HEK293 (cell line): ENCODE measurements around the gene TRIM73.
"Not testable (repeated sequence)": the region's sequence is repeated elsewhere in the genome, so short reads cannot be mapped to it uniquely, and the experiment has no call there.

Experiments
- KLF8 ChIP-seq: fragments of 450-650 bp; formaldehyde crosslinking; IDR thresholded peaks from 2 replicates; pipeline ENCODE4 v1.5.1; 2016; ENCODE audit warnings: missing biosample characterization, missing genetic modification characterization
- ZNF24 ChIP-seq: fragments of 450-650 bp; formaldehyde crosslinking; IDR thresholded peaks from 2 replicates; pipeline ENCODE4 v1.5.1; 2016; ENCODE audit warnings: missing biosample characterization, missing genetic modification characterization
- ZNF266 ChIP-seq: fragments of 450-650 bp; formaldehyde crosslinking; IDR thresholded peaks from 2 replicates; pipeline ENCODE4 v1.5.1; 2016; ENCODE audit warnings: missing biosample characterization, missing genetic modification characterization, low read depth
- TF ChIP-seq, protein P1 (sequence below): sonication (generic); formaldehyde crosslinking; IDR thresholded peaks from 2 replicates; pipeline ENCODE4 v1.8.1; 2022; ENCODE audit warnings: mild to moderate bottlenecking, moderate library complexity, missing genetic modification reagents
- TF ChIP-seq, protein P2 (sequence below): fragments of 450-650 bp; formaldehyde crosslinking; IDR thresholded peaks from 2 replicates; pipeline ENCODE4 v1.5.1; 2016; ENCODE audit warnings: missing biosample characterization, missing genetic modification characterization

DNA sequence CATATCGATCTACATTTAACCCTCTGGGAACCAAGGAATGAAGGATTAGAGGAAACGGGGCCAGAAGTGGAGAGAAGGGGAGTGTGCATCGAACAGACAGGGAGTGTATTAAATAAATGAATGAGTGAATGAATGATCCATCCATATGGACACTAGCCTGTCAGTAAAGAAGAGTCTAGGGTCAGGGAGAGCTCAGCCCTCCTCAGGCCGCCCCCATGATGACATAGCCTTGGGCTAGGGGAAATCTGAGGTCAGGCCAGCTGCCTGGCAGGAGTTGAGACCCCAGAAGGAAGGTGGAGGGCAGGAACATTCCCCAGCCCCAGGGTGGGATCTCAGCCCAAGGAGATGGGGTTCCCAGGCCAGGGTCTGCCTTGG, 21.3 kb upstream of the TRIM73 start:
- TF ChIP-seq, protein P1, sequence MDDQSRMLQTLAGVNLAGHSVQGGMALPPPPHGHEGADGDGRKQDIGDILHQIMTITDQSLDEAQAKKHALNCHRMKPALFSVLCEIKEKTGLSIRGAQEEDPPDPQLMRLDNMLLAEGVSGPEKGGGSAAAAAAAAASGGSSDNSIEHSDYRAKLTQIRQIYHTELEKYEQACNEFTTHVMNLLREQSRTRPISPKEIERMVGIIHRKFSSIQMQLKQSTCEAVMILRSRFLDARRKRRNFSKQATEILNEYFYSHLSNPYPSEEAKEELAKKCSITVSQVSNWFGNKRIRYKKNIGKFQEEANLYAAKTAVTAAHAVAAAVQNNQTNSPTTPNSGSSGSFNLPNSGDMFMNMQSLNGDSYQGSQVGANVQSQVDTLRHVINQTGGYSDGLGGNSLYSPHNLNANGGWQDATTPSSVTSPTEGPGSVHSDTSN (CRISPR knock-in tag), result not testable (repeated sequence)
- TF ChIP-seq ZNF24; KLF8; ZNF266 (tag by site-specific recombination): not testable (repeated sequence)
- TF ChIP-seq, protein P2, sequence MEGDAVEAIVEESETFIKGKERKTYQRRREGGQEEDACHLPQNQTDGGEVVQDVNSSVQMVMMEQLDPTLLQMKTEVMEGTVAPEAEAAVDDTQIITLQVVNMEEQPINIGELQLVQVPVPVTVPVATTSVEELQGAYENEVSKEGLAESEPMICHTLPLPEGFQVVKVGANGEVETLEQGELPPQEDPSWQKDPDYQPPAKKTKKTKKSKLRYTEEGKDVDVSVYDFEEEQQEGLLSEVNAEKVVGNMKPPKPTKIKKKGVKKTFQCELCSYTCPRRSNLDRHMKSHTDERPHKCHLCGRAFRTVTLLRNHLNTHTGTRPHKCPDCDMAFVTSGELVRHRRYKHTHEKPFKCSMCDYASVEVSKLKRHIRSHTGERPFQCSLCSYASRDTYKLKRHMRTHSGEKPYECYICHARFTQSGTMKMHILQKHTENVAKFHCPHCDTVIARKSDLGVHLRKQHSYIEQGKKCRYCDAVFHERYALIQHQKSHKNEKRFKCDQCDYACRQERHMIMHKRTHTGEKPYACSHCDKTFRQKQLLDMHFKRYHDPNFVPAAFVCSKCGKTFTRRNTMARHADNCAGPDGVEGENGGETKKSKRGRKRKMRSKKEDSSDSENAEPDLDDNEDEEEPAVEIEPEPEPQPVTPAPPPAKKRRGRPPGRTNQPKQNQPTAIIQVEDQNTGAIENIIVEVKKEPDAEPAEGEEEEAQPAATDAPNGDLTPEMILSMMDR, result not testable (repeated sequence)
